ENCODE data around the gene ST6GALNAC4. TPM values are rescaled to one million over a fixed set of nuclear protein-coding genes. Genes with fewer than 3 reads are reported as not detected.

The ST6GALNAC4 gene
- total and polyA plus RNA-seq, 10 of the 15 experiments (the other 5 are each of a cell fraction or from before 2014, with no cell fraction given): 4.2 to 63.2 (median 35.2) TPM

DNA sequence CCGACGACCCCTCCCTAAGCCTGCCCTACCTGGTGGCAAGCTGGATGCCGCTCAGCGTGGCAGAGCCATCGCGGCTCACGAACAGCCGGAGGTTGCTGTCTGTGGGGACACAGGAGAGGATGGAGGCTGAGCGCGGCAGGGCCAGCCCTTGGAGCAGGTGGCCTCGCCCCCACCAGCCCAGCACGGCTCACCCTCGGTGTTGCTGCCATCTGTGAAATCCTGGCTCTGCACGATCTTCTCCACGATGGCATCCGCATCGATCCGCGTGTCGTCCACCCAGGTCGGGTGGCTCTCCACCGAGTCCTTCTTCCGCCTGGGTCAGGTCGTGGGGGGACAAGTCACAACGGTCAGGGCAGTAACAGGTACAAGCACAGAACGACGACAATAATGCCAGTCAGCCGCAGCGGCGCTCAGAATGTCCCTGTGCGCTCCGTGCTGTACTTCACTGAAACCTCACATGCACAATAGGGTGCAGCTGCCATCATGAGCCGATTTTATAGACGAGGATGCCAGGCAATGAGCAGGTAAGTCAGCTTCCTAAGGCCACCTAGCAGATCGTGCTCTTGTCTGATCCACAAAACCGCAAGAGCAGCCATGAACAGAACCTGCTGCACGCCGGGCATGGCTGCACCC lies 27.9 kb upstream of the ST6GALNAC4 start:
- in situ Hi-C loops (cut with MboI): no loop called here
- no peaks in the 10 kb centered on the region for H3K27me3 ChIP-seq (replicated peaks in 1 of 2; ENCODE audit: control insufficient read depth in 2 of 2, insufficient read depth in 2 of 2, low read length in 1 of 2)
- RAD21 ChIA-PET (ENCODE audit: unreplicated experiment): interaction anchor here (0.5 to 5.0 kb wide), 6 partner anchors 34 to 173 kb away, joined by 3 to 83 read pairs (median 5); partner anchors contain the start of gene EEIG1
- no peak for FAIRE-seq
- peaks cover 0 to 11% of the 10 kb centered on the region in 2 experiments; a peak in 3 of 4 replicates for H3K36me3 ChIP-seq (ENCODE audit: control insufficient read depth in 2 of 2, insufficient read depth in 2 of 2, low read length in 1 of 2)
- H3K4me3 ChIP-seq: no peak overlapping the region
- TF ChIP-seq, protein P1, sequence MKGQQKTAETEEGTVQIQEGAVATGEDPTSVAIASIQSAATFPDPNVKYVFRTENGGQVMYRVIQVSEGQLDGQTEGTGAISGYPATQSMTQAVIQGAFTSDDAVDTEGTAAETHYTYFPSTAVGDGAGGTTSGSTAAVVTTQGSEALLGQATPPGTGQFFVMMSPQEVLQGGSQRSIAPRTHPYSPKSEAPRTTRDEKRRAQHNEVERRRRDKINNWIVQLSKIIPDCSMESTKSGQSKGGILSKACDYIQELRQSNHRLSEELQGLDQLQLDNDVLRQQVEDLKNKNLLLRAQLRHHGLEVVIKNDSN (IDR thresholded peaks at IDR 0.05; ENCODE audit: borderline replicate concordance, extremely low read length, insufficient read depth, low read depth, low read length): no peak
- TF ChIP-seq, protein P2, sequence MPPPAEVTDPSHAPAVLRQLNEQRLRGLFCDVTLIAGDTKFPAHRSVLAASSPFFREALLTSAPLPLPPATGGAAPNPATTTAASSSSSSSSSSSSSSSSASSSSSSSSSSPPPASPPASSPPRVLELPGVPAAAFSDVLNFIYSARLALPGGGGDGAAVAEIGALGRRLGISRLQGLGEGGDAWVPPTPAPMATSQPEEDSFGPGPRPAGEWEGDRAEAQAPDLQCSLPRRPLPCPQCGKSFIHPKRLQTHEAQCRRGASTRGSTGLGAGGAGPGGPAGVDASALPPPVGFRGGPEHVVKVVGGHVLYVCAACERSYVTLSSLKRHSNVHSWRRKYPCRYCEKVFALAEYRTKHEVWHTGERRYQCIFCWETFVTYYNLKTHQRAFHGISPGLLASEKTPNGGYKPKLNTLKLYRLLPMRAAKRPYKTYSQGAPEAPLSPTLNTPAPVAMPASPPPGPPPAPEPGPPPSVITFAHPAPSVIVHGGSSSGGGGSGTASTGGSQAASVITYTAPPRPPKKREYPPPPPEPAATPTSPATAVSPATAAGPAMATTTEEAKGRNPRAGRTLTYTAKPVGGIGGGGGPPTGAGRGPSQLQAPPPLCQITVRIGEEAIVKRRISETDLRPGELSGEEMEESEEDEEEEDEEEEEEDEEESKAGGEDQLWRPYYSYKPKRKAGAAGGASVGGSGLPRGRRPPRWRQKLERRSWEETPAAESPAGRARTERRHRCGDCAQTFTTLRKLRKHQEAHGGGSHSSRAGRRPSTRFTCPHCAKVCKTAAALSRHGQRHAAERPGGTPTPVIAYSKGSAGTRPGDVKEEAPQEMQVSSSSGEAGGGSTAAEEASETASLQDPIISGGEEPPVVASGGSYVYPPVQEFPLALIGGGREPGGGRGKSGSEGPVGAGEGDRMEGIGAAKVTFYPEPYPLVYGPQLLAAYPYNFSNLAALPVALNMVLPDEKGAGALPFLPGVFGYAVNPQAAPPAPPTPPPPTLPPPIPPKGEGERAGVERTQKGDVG (CRISPR knock-in tag; IDR thresholded peaks at IDR 0.05): no peak
- TF ChIP-seq, protein P3, sequence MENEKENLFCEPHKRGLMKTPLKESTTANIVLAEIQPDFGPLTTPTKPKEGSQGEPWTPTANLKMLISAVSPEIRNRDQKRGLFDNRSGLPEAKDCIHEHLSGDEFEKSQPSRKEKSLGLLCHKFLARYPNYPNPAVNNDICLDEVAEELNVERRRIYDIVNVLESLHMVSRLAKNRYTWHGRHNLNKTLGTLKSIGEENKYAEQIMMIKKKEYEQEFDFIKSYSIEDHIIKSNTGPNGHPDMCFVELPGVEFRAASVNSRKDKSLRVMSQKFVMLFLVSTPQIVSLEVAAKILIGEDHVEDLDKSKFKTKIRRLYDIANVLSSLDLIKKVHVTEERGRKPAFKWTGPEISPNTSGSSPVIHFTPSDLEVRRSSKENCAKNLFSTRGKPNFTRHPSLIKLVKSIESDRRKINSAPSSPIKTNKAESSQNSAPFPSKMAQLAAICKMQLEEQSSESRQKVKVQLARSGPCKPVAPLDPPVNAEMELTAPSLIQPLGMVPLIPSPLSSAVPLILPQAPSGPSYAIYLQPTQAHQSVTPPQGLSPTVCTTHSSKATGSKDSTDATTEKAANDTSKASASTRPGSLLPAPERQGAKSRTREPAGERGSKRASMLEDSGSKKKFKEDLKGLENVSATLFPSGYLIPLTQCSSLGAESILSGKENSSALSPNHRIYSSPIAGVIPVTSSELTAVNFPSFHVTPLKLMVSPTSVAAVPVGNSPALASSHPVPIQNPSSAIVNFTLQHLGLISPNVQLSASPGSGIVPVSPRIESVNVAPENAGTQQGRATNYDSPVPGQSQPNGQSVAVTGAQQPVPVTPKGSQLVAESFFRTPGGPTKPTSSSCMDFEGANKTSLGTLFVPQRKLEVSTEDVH (IDR thresholded peaks at IDR 0.05; ENCODE audit: low read depth, partially characterized antibody): no peak
- TF ChIP-seq BMI1 (IDR thresholded peaks at IDR 0.05; ENCODE audit: borderline replicate concordance) (no peak), CBX5 (IDR thresholded peaks at IDR 0.05; ENCODE audit: low read depth) (no peak), NFXL1 (IDR thresholded peaks at IDR 0.05; ENCODE audit: borderline replicate concordance) (no peak), TCF3 (IDR thresholded peaks at IDR 0.05; ENCODE audit: borderline replicate concordance, insufficient read depth, low read depth, low read length) (no peak), DPF2 (IDR thresholded peaks at IDR 0.05) (no peak)
- TF ChIP-seq, protein P4, sequence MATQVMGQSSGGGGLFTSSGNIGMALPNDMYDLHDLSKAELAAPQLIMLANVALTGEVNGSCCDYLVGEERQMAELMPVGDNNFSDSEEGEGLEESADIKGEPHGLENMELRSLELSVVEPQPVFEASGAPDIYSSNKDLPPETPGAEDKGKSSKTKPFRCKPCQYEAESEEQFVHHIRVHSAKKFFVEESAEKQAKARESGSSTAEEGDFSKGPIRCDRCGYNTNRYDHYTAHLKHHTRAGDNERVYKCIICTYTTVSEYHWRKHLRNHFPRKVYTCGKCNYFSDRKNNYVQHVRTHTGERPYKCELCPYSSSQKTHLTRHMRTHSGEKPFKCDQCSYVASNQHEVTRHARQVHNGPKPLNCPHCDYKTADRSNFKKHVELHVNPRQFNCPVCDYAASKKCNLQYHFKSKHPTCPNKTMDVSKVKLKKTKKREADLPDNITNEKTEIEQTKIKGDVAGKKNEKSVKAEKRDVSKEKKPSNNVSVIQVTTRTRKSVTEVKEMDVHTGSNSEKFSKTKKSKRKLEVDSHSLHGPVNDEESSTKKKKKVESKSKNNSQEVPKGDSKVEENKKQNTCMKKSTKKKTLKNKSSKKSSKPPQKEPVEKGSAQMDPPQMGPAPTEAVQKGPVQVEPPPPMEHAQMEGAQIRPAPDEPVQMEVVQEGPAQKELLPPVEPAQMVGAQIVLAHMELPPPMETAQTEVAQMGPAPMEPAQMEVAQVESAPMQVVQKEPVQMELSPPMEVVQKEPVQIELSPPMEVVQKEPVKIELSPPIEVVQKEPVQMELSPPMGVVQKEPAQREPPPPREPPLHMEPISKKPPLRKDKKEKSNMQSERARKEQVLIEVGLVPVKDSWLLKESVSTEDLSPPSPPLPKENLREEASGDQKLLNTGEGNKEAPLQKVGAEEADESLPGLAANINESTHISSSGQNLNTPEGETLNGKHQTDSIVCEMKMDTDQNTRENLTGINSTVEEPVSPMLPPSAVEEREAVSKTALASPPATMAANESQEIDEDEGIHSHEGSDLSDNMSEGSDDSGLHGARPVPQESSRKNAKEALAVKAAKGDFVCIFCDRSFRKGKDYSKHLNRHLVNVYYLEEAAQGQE (IDR thresholded peaks at IDR 0.05; ENCODE audit: low read depth, low read length): no peak
- no peaks in the 10 kb centered on the region for H3K9me3 ChIP-seq (replicated peaks; ENCODE audit: control insufficient read depth, insufficient read depth, low read length)
- no peak overlapping the region for H3K9ac ChIP-seq (ENCODE audit: control insufficient read depth, insufficient read depth, low read length)
- 95% methylated on average over 32 of the region's 38 CpGs for WGBS (ENCODE audit: insufficient coverage, insufficient replicate concordance, low lambda C conversion rate, missing lambda C conversion rate)
- peaks cover 7% of the 10 kb centered on the region for H3K4me1 ChIP-seq (ENCODE audit: control insufficient read depth, insufficient read depth, low read length)
- no peaks in the 10 kb centered on the region for H4K20me1 ChIP-seq (ENCODE audit: control insufficient read depth, insufficient read depth)
- SMC1A ChIA-PET (ENCODE audit: uncharacterized antibody, unreplicated experiment): interaction anchor here (0.5 to 7.2 kb wide), 6 partner anchors 27 to 94 kb away, joined by 3 to 84 read pairs (median 8); no protein-coding TSS in a partner anchor
- no peaks in the 10 kb centered on the region for H3K79me2 ChIP-seq (ENCODE audit: control insufficient read depth, insufficient read depth, low read length)
- no peak for ATAC-seq
- H3K27ac ChIP-seq (ENCODE audit: control insufficient read depth, insufficient read depth): no peak overlapping the region
- DNase-seq (ENCODE audit: low read depth, low spot score): no peak
- no peak overlapping the region for H3K4me2 ChIP-seq (ENCODE audit: control insufficient read depth, insufficient read depth)
- BruUV-seq (replicated peaks): no TSS peak
- H2AFZ ChIP-seq (ENCODE audit: control insufficient read depth, low read depth, low read length): no peak overlapping the region
- CTCF ChIA-PET: interaction anchor here (1.1 to 7.7 kb wide), 15 partner anchors 7 to 210 kb away, joined by 3 to 261 read pairs (median 5); partner anchors contain the start of genes EEIG1, NAIF1, PIP5KL1 and TOR2A
- intact Hi-C loops (cut with micrococcal nuclease; ENCODE audit: unreplicated experiment): no loop called here
- POLR2A ChIA-PET: interaction anchor here (0.5 kb wide), 1 partner anchor 59 kb away, joined by 3 read pairs; no protein-coding TSS in a partner anchor
